ENCODE results near the gene TAF13. TPM values are rescaled to one million over a fixed set of nuclear protein-coding genes. Genes with fewer than 3 reads are reported as not detected.

TAF13 gene
- total and polyA plus RNA-seq, 4 donors: 30.5 to 111 (median 56.0) TPM

GRCh38 chr1:109112652-109113285 lies 37.0 kb upstream of the TAF13 start:
- Histone ChIP-seq H3K4me3 (ENCODE audit: low read length in 2 of 2) (no peak overlapping the region), H3K4me1 (ENCODE audit: control insufficient read depth in 1 of 2, insufficient read depth in 2 of 2, low read length in 2 of 2) (no peaks in the 10 kb centered on the region), H3K36me3 (ENCODE audit: control insufficient read depth in 1 of 2, insufficient read depth in 2 of 2, low read length in 1 of 2) (no peaks in the 10 kb centered on the region), H3K27me3 (ENCODE audit: control insufficient read depth in 1 of 2, insufficient read depth in 2 of 2, low read length in 1 of 2) (no peaks in the 10 kb centered on the region), H3K27ac (ENCODE audit: low read depth in 1 of 2, low read length in 2 of 2) (no peak overlapping the region), H3K9me3 (ENCODE audit: control insufficient read depth, low read length) (no peaks in the 10 kb centered on the region)
- peak; percentile 95 for ATAC-seq (ENCODE audit: low FRiP score)
- peak; percentile 96 to 99 for DNase-seq
- intact Hi-C loops (cut with DNase I): loop anchor here in 1 of 2 donors (5.0 to 10.0 kb wide), 2 partner anchors 100 to 148 kb away; partner anchors contain the start of genes CLCC1 and SARS1
- WGBS, 2 donors: 4 to 8% methylated on average over 31 of the region's 31 CpGs

- DNase-seq (no peak), ATAC-seq (ENCODE audit: low FRiP score) (peak; percentile 40)
- H3K4me3 ChIP-seq (ENCODE audit: low read length in 2 of 2): no peak overlapping the region
These were observed 36.4 kb upstream of the TAF13 start for GRCh38 chr1:109112056-109112651.

GRCh38 chr1:109111386-109112055 lies 35.7 kb upstream of the TAF13 start:
- H3K9me3 ChIP-seq (ENCODE audit: control insufficient read depth, low read length): no peaks in the 10 kb centered on the region
- H3K4me1 ChIP-seq (ENCODE audit: control insufficient read depth in 1 of 2, insufficient read depth in 2 of 2, low read length in 2 of 2): no peaks in the 10 kb centered on the region
- H3K36me3 ChIP-seq (ENCODE audit: control insufficient read depth in 1 of 2, insufficient read depth in 2 of 2, low read length in 1 of 2): no peaks in the 10 kb centered on the region
- 69 to 76% methylated on average over 5 of the region's 5 CpGs for WGBS, 2 donors
- ATAC-seq (ENCODE audit: low FRiP score) (no peak), DNase-seq (no peak)
- no peak overlapping the region for H3K27ac ChIP-seq (ENCODE audit: low read depth in 1 of 2, low read length in 2 of 2)
- no peak overlapping the region for H3K4me3 ChIP-seq (ENCODE audit: low read length in 2 of 2)
- no peaks in the 10 kb centered on the region for H3K27me3 ChIP-seq (ENCODE audit: control insufficient read depth in 1 of 2, insufficient read depth in 2 of 2, low read length in 1 of 2)
- intact Hi-C loops (cut with DNase I): loop anchor here in 1 of 2 donors (5.0 to 10.0 kb wide), 2 partner anchors 101 to 147 kb away; partner anchors contain the start of genes CLCC1 and SARS1

More at GRCh38 chr1:109112056-109112651, 36.4 kb upstream of the TAF13 start:
- WGBS, 2 donors: 18 to 27% methylated on average over 10 of the region's 10 CpGs
- Histone ChIP-seq H3K27me3 (ENCODE audit: control insufficient read depth in 1 of 2, insufficient read depth in 2 of 2, low read length in 1 of 2) (no peaks in the 10 kb centered on the region), H3K27ac (ENCODE audit: low read depth in 1 of 2, low read length in 2 of 2) (no peak overlapping the region), H3K36me3 (ENCODE audit: control insufficient read depth in 1 of 2, insufficient read depth in 2 of 2, low read length in 1 of 2) (no peaks in the 10 kb centered on the region), H3K9me3 (ENCODE audit: control insufficient read depth, low read length) (no peaks in the 10 kb centered on the region), H3K4me1 (ENCODE audit: control insufficient read depth in 1 of 2, insufficient read depth in 2 of 2, low read length in 2 of 2) (no peaks in the 10 kb centered on the region)
- intact Hi-C loops (cut with DNase I): loop anchor here in 1 of 2 donors (5.0 to 10.0 kb wide), 2 partner anchors 100 to 147 kb away; partner anchors contain the start of genes CLCC1 and SARS1

- no peaks in the 10 kb centered on the region for H3K27me3 ChIP-seq (ENCODE audit: control insufficient read depth in 1 of 2, insufficient read depth in 2 of 2, low read length in 1 of 2)
- DNase-seq (no peak), ATAC-seq (ENCODE audit: low FRiP score) (no peak)
- H3K9me3 ChIP-seq (ENCODE audit: control insufficient read depth, low read length): no peaks in the 10 kb centered on the region
- 62 to 69% methylated on average over 3 of the region's 3 CpGs for WGBS, 2 donors
- H3K4me3 ChIP-seq (ENCODE audit: low read length in 2 of 2): no peak overlapping the region
- no peak overlapping the region for H3K27ac ChIP-seq (ENCODE audit: low read depth in 1 of 2, low read length in 2 of 2)
- intact Hi-C loops (cut with DNase I): loop anchor here in 1 of 2 donors (5.0 to 10.0 kb wide), 2 partner anchors 102 to 145 kb away; partner anchors contain the start of genes CLCC1 and SARS1
- no peaks in the 10 kb centered on the region for H3K36me3 ChIP-seq (ENCODE audit: control insufficient read depth in 1 of 2, insufficient read depth in 2 of 2, low read length in 1 of 2)
- H3K4me1 ChIP-seq (ENCODE audit: control insufficient read depth in 1 of 2, insufficient read depth in 2 of 2, low read length in 2 of 2): no peaks in the 10 kb centered on the region
These were observed 34.1 kb upstream of the TAF13 start for GRCh38 chr1:109109906-109110305.

- no peaks in the 10 kb centered on the region for H3K36me3 ChIP-seq (ENCODE audit: control insufficient read depth in 1 of 2, insufficient read depth in 2 of 2, low read length in 1 of 2)
- DNase-seq (no peak), ATAC-seq (ENCODE audit: low FRiP score) (no peak)
- intact Hi-C loops (cut with DNase I): no loop called here
- no peak overlapping the region for H3K27ac ChIP-seq (ENCODE audit: low read depth in 1 of 2, low read length in 2 of 2)
- no peaks in the 10 kb centered on the region for H3K4me1 ChIP-seq (ENCODE audit: control insufficient read depth in 1 of 2, insufficient read depth in 2 of 2, low read length in 2 of 2)
- no peaks in the 10 kb centered on the region for H3K27me3 ChIP-seq (ENCODE audit: control insufficient read depth in 1 of 2, insufficient read depth in 2 of 2, low read length in 1 of 2)
- WGBS, 2 donors: 79 to 83% methylated on average over 7 of the region's 7 CpGs
- H3K4me3 ChIP-seq (ENCODE audit: low read length in 2 of 2): no peak overlapping the region
- no peaks in the 10 kb centered on the region for H3K9me3 ChIP-seq (ENCODE audit: control insufficient read depth, low read length)
These were observed 32.0 kb upstream of the TAF13 start for GRCh38 chr1:109107785-109108184.

- Histone ChIP-seq H3K36me3 (ENCODE audit: control insufficient read depth in 1 of 2, insufficient read depth in 2 of 2, low read length in 1 of 2) (peaks cover 0 to 2% of the 10 kb centered on the region in 2 donors), H3K4me1 (ENCODE audit: control insufficient read depth in 1 of 2, insufficient read depth in 2 of 2, low read length in 2 of 2) (peaks cover 0 to 2% of the 10 kb centered on the region in 2 donors), H3K27me3 (ENCODE audit: control insufficient read depth in 1 of 2, insufficient read depth in 2 of 2, low read length in 1 of 2) (no peaks in the 10 kb centered on the region), H3K9me3 (ENCODE audit: control insufficient read depth, low read length) (no peaks in the 10 kb centered on the region), H3K27ac (ENCODE audit: low read depth in 1 of 2, low read length in 2 of 2) (no peak overlapping the region), H3K4me3 (ENCODE audit: low read length in 2 of 2) (no peak overlapping the region)
- WGBS, 2 donors: 80 to 81% methylated on average over 4 of the region's 4 CpGs
- no peak for DNase-seq
- ATAC-seq (ENCODE audit: low FRiP score): no peak
- intact Hi-C loops (cut with DNase I): no loop called here
These were observed 30.1 kb upstream of the TAF13 start for GRCh38 chr1:109105881-109106280.

GRCh38 chr1:109104364-109105151 lies 28.8 kb upstream of the TAF13 start:
- DNase-seq (no peak), ATAC-seq (ENCODE audit: low FRiP score) (no peak)
- no peak overlapping the region for H3K27ac ChIP-seq (ENCODE audit: low read depth in 1 of 2, low read length in 2 of 2)
- H3K27me3 ChIP-seq (ENCODE audit: control insufficient read depth in 1 of 2, insufficient read depth in 2 of 2, low read length in 1 of 2): no peaks in the 10 kb centered on the region
- no peaks in the 10 kb centered on the region for H3K9me3 ChIP-seq (ENCODE audit: control insufficient read depth, low read length)
- peaks cover 0 to 2% of the 10 kb centered on the region in 2 donors for H3K4me1 ChIP-seq (ENCODE audit: control insufficient read depth in 1 of 2, insufficient read depth in 2 of 2, low read length in 2 of 2)
- intact Hi-C loops (cut with DNase I): no loop called here
- WGBS, 2 donors: 85 to 86% methylated on average over 20 of the region's 20 CpGs
- H3K36me3 ChIP-seq (ENCODE audit: control insufficient read depth in 1 of 2, insufficient read depth in 2 of 2, low read length in 1 of 2): peaks cover 0 to 2% of the 10 kb centered on the region in 2 donors
- no peak overlapping the region for H3K4me3 ChIP-seq (ENCODE audit: low read length in 2 of 2)

All from aorta (tissue), 5 donors.